GM12873 (cell line): Measurements from ENCODE around the gene KLK5.

ENCODE experiments used
- TF ChIP-seq, protein P1 (sequence below): IDR thresholded peaks from 2 replicates; pipeline ENCODE4 v1.5.1; 2012; ENCODE audit warnings: low read depth, mild to moderate bottlenecking, moderate library complexity, low read length, control low read depth; ENCODE audit not compliant: insufficient read depth; ENCODE audit errors: missing control alignments

The KLK5 gene

DNA sequence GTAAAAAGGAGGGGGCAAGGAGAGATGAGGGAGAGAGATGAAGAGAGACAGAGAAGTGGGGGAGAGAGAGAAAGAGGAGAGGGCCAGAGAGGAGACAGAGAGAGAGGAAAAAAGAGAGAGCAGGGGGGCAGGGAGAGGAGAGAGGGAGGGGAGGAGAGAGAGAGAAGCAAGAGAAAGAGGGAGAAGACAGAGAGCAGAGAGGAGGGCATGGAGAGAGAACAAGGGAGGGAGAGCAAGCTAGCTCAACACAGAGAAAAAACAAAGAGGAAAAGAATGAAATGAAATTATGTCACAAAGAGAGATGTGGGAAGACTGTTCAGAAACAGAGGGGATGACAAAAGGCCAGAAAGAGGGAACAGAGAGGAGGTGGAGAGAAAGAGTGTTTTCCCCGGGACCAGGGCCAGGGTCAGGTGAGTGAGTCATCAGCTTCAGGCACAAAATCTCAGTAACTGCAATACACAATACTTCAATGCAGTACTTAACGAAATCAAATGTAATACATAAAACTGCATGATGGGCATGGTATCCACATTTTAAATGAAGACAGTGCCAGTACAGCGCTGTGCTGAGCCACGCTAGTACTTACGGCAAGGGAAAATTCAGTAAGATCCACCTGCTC is 26.0 kb upstream of the KLK5 start:
- TF ChIP-seq, protein P1, sequence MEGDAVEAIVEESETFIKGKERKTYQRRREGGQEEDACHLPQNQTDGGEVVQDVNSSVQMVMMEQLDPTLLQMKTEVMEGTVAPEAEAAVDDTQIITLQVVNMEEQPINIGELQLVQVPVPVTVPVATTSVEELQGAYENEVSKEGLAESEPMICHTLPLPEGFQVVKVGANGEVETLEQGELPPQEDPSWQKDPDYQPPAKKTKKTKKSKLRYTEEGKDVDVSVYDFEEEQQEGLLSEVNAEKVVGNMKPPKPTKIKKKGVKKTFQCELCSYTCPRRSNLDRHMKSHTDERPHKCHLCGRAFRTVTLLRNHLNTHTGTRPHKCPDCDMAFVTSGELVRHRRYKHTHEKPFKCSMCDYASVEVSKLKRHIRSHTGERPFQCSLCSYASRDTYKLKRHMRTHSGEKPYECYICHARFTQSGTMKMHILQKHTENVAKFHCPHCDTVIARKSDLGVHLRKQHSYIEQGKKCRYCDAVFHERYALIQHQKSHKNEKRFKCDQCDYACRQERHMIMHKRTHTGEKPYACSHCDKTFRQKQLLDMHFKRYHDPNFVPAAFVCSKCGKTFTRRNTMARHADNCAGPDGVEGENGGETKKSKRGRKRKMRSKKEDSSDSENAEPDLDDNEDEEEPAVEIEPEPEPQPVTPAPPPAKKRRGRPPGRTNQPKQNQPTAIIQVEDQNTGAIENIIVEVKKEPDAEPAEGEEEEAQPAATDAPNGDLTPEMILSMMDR, result no peak

DNA sequence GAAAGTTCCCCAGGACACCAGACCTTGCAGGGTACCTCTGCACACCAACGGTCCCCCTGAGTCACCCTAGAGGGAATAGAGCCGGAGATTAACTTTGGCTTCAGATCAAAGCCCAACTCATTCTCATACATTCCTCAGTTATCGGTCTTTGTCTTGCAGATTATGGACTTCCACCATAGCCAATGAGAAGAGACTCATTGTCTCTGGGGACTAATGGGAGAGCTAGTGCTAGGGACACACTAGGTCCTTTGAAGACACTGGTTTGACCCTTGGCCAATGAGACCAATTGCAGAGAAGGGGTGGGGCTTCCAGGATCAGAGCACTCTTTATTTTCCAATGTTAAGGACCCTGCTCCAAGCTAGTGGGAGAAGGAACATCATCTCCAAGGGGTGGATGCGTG is 24.8 kb upstream of the KLK5 start:
- TF ChIP-seq, protein P1, result no peak

DNA sequence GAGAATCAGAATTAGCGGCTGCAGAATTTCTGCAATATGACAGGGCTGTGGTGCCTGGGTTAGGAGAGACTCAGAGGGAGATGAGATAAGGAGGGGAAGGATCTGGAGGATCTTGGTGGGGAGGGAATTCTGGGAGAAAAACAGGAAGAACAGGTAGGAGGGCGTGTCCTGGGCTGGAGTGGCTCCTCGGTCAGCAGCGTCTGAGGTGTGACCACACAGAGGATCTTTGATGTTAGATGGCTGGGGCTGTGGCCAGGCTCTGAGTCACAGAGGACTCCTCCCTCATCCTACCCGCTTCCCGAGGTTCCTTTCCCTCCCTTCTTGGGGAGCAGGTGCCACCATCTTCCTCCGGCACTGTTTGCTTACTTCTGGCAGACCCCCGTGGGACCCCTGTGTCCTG is 22.9 kb upstream of the KLK5 start:
- TF ChIP-seq, protein P1, result no peak

DNA sequence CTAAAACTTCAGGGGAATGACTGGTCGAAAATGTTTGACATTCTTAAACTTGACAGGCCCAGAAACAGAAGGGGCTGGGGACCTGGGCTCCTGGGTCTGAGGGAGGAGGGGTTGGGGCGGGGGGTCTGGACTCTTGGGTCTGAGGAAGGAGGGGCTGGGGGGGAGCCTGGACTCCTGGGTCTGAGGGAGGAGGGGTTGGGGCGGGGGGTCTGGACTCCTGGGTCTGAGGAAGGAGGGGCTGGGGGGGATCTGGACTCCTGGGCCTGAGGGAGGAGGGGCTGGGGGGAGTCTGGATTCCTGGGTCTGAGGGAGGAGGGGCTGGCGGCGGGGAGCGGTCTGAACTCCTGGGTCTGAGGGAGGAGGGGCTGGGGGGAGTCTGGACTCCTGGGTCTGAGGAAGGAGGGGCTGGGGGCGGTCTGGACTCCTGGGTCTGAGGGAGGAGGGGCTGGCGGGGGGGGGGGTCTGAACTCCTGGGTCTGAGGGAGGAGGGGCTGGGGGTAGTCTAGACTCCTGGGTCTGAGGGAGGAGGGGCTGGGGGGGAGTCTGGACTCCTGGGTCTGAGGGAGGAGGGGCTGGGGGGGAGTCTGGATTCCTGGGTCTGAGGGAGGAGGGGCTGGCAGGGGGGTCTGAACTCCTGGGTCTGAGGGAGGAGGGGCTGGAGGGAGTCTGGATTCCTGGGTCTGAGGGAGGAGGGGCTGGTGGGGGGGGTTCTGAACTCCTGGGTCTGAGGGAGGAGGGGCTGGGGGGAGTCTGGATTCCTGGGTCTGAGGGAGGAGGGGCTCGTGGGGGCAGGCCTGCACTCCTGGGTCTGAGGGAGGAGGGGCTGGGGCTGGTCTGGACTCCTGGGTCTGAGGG is 22.1 kb upstream of the KLK5 start:
- TF ChIP-seq, protein P1, result no peak

DNA sequence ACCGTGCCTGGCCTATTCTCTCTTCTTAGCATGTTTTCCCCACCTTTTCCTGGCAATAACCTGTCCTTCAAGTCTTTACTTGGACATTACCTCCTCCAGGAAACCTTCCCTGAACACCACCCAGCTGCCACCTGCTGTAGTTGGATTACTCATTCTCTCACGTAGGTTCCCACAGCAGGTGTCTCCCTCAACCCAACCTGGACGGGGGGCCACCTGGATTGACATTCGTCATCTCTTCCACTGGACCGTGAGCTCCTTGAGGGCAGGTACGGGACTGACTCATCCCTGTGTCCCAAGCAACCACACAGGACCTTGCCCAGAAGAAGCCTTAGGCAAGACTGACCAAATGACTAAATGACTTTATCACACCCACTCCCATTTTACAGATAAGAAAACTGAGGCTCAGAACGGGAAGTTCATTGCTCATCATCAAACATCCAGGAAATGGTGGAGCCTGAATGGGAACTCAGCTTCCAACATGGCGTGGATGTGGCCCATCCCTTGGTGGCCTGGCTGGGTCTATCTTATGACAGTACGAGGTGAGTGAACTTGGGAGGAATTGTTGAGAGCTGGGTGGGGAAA is 20.0 kb upstream of the KLK5 start:
- TF ChIP-seq, protein P1, result no peak

DNA sequence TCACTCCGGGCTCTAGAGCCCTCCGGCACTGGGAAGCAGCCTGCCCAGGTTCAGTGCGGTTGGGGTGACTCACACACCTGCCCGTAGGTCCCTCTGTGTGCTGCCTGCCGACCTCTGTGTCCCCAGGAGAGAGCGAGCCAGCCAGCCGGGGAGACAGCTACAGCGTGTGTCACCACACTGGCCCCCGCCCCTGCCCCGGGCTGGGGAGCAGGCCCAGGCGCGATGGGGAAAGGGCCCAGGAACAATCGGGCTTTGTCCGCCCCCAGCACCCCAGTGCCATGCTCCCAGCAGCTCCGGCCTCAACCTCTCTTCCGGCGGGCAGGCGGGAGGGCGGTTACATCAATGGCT is 16.5 kb upstream of the KLK5 start, which contains the start of gene KLK6:
TSS of gene KLK6 (minus strand) at position 179 of the 348 bp plus-strand sequence. CDS start 1,487 bp downstream, outside the sequence.
- TF ChIP-seq, protein P1, result no peak

DNA sequence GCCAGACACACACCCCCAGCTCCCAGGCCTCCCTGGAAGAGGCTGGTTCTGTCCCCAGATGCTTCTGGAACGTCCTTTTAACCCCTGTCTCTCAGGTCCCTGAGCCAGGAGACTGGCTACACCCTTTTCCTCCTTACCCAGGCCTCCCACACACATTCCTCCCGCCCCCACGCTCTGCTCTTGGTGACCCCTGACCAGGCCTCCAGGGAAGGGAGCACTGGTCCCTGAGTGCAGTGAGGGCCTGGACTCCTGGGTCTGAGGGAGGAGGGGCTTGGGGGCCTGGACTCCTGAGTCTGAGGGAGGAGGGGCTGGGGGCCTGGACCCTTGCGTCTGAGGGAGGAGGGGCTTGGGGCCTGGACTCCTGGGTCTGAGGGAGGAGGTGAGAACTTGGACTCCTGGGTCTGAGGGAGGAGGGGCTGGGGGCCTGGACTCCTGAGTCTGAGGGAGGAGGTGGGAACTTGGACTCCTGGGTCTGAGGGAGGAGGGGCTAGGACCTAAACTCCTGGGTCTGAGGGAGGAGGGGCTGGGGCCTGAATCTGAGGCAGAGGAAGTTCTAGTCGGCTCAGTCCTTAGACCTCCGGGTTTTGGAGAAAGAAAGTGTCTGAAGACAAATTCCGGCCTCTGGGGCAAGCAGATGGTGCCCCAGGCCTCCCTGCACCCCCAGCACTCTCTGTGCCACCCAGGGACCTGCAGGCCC is 16.0 kb upstream of the KLK5 start:
- TF ChIP-seq, protein P1, result no peak
